GM19372 (cell line): ENCODE results near the gene DUSP12.
A peak's percentile ranks its signal among the peaks of the same experiment; 100 is the strongest.

Experiments used
- ATAC-seq: cut with Tn5 transposase; IDR thresholded peaks from one replicate; pipeline ENCODE4 v1.9.1; 2021; ENCODE audit warnings: mild to moderate bottlenecking, low read depth, moderate library complexity; ENCODE audit not compliant: unreplicated experiment

DUSP12 gene

GRCh38 chr1:161749509-161750407, at the start of gene DUSP12:
Gene DUSP12, plus strand, starts transcription at chr1:161749786. Its CDS starts 16 bp downstream, at chr1:161749802.
- peak; percentile 93 for ATAC-seq

- ATAC-seq: no peak
These were observed 47.3 kb upstream of the DUSP12 start for GRCh38 chr1:161702250-161702649.

- ATAC-seq: no peak
These were observed 44.0 kb upstream of the DUSP12 start for GRCh38 chr1:161705537-161705936.

GRCh38 chr1:161706113-161706481, 43.5 kb upstream of the DUSP12 start:
- ATAC-seq: no peak

GRCh38 chr1:161706482-161707347, 42.9 kb upstream of the DUSP12 start, which contains the start of gene FCRLA:
Gene FCRLA, plus strand, starts transcription at chr1:161707229. Its CDS starts 36 bp downstream, at chr1:161707265.
- ATAC-seq: peak; percentile 67

GRCh38 chr1:161707503-161707902, 42.1 kb upstream of the DUSP12 start:
- no peak for ATAC-seq

- ATAC-seq: no peak
These were observed 40.2 kb upstream of the DUSP12 start for GRCh38 chr1:161709373-161709772.

GRCh38 chr1:161710560-161710959, 39.0 kb upstream of the DUSP12 start:
- ATAC-seq: no peak

GRCh38 chr1:161718559-161719324, 30.8 kb upstream of the DUSP12 start:
- no peak for ATAC-seq

- no peak for ATAC-seq
These were observed 30.3 kb upstream of the DUSP12 start for GRCh38 chr1:161719325-161719611.

GRCh38 chr1:161720422-161720821, 29.2 kb upstream of the DUSP12 start:
- no peak for ATAC-seq

GRCh38 chr1:161720956-161721737, 28.4 kb upstream of the DUSP12 start, which contains the start of gene FCRLB:
Gene FCRLB, plus strand, starts transcription at chr1:161721544. Its CDS starts 1,129 bp downstream, at chr1:161722673.
- no peak for ATAC-seq

GRCh38 chr1:161721738-161722343, 27.7 kb upstream of the DUSP12 start:
- no peak for ATAC-seq

GRCh38 chr1:161722406-161722805, 27.2 kb upstream of the DUSP12 start:
- no peak for ATAC-seq

- no peak for ATAC-seq
These were observed 26.0 kb upstream of the DUSP12 start for GRCh38 chr1:161723459-161724141.

- peak; percentile 5 for ATAC-seq
These were observed 24.2 kb upstream of the DUSP12 start for GRCh38 chr1:161725258-161725907.

GRCh38 chr1:161725908-161726472, 23.6 kb upstream of the DUSP12 start:
- ATAC-seq: peak; percentile 22
